ENCODE results near the gene KARS1. TPM values are rescaled to one million over a fixed set of nuclear protein-coding genes. Genes with fewer than 3 reads are reported as not detected.

Gene KARS1
- total and polyA plus RNA-seq, 7 donors, result 77.0 to 131 (median 109) TPM

DNA sequence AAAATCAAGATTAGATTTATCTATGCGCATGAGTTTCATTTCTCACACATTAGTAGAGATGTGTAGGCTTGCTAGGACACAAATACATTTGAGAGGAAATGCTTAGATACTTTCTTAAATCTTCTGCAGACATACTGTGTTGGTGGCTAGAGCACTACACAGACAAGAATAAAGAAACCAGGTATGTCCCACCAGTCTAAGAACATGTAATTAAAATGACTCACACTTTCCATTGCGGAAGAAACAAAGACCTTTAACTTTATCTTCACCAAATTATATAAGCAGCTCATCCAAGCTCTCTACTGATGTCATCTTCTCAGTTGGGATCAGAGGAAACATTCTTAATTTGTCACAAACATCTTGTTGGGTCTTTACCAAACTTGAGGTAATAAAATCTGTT, 68.7 kb downstream of the KARS1 start:
- Histone ChIP-seq H3K9me3 (no peaks in the 10 kb centered on the region), H3K27me3 (no peaks in the 10 kb centered on the region), H3K36me3 (peaks cover 5 to 66% (median 38%) of the 10 kb centered on the region in 4 donors)

DNA sequence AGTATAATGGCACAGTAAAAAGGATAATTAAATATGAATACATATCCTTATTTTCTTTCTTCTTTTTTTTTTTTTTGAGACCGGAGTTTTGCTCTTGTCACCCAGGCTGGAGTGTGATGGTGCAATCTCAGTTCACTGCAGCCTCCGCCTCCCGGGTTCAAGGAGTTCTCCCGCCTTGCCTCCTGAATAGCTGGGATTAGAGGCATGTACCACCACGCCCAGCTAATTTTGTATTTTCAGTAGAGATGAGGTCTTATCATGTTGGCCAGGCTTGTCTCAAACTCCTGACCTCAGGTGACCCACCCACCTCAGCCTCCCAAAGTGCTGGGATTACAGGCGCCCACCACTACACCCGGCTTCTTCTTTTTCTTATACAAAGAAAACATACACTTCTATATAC, 69.3 kb downstream of the KARS1 start:
- no peaks in the 10 kb centered on the region for H3K27me3 ChIP-seq
- no peaks in the 10 kb centered on the region for H3K9me3 ChIP-seq
- H3K4me3 ChIP-seq, result no peak overlapping the region
- intact Hi-C loops (cut with DNase I), result no loop called here
- no peak overlapping the region for H3K27ac ChIP-seq
- 95% methylated on average over 7 of the region's 7 CpGs for WGBS, 2 donors
- TF ChIP-seq POLR2A (IDR thresholded peaks at IDR 0.05) (no peak), EP300 (IDR thresholded peaks at IDR 0.05) (no peak)
- TF ChIP-seq, protein P1, sequence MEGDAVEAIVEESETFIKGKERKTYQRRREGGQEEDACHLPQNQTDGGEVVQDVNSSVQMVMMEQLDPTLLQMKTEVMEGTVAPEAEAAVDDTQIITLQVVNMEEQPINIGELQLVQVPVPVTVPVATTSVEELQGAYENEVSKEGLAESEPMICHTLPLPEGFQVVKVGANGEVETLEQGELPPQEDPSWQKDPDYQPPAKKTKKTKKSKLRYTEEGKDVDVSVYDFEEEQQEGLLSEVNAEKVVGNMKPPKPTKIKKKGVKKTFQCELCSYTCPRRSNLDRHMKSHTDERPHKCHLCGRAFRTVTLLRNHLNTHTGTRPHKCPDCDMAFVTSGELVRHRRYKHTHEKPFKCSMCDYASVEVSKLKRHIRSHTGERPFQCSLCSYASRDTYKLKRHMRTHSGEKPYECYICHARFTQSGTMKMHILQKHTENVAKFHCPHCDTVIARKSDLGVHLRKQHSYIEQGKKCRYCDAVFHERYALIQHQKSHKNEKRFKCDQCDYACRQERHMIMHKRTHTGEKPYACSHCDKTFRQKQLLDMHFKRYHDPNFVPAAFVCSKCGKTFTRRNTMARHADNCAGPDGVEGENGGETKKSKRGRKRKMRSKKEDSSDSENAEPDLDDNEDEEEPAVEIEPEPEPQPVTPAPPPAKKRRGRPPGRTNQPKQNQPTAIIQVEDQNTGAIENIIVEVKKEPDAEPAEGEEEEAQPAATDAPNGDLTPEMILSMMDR (IDR thresholded peaks at IDR 0.05), result no peak
- peaks cover 0 to 18% (median 7%) of the 10 kb centered on the region in 4 donors for H3K4me1 ChIP-seq
- no peak for DNase-seq
- H3K36me3 ChIP-seq, result peaks cover 5 to 72% (median 43%) of the 10 kb centered on the region in 4 donors

More for the DNA sequence above, 68.7 kb downstream of the KARS1 start:
- Histone ChIP-seq H3K4me1 (peaks cover 0 to 13% (median 3%) of the 10 kb centered on the region in 4 donors), H3K27ac (no peak overlapping the region), H3K4me3 (no peak overlapping the region)
- DNase-seq, result no peak
- 92 to 94% methylated on average over 2 of the region's 2 CpGs for WGBS, 2 donors
- intact Hi-C loops (cut with DNase I), result loop anchor here (1.0 kb wide), 1 partner anchor 23 kb away; no protein-coding TSS in a partner anchor
- TF ChIP-seq EP300 (IDR thresholded peaks at IDR 0.05) (no peak), POLR2A (IDR thresholded peaks at IDR 0.05) (no peak), POLR2AphosphoS5 (IDR thresholded peaks at IDR 0.05) (no peak)
- TF ChIP-seq, protein P1 (IDR thresholded peaks at IDR 0.05), result no peak

Other genes starting within 250 kb of the KARS1 start
- 10 to 100 TPM; 42.1 to 61.1 (median 48.2) TPM for gene CFDP1, start 214.2 kb downstream of the KARS1 start, total RNA-seq
- 100 to 1,000 TPM; 102 to 382 (median 295) TPM for gene CFDP1, start 214.2 kb downstream of the KARS1 start, polyA plus RNA-seq
- 10 to 100 TPM; 12.7 to 18.2 (median 15.3) TPM for gene TMEM170A, start 183.0 kb downstream of the KARS1 start, total RNA-seq
- 10 to 100 TPM; 13.2 to 24.5 (median 15.9) TPM for gene TMEM170A, start 183.0 kb downstream of the KARS1 start, polyA plus RNA-seq
- 1 to 10 TPM in 3 of 4 donors, under 1 TPM in 1; 0.49 to 2.5 (median 1.6) TPM for gene CHST6, start 152.2 kb downstream of the KARS1 start, total RNA-seq
- gene CHST6, start 152.2 kb downstream of the KARS1 start, polyA plus RNA-seq, result 1 to 10 TPM in 1 of 3 donors, under 1 TPM in 2; under 0.01 to 2.2 (median 0.23) TPM
- under 1 TPM in 1 of 4 donors, not detected in 3; 0.41 TPM for gene CHST5, start 111.6 kb downstream of the KARS1 start, total RNA-seq
- gene CHST5, start 111.6 kb downstream of the KARS1 start, polyA plus RNA-seq, result 10 to 100 TPM; 13.9 to 18.3 (median 16.2) TPM
- gene TMEM231, start 91.4 kb downstream of the KARS1 start, total RNA-seq, result 1 to 10 TPM; 3.5 to 8.8 (median 5.9) TPM
- 1 to 10 TPM; 1.2 to 4.3 (median 1.6) TPM for gene TMEM231, start 91.4 kb downstream of the KARS1 start, polyA plus RNA-seq
- gene GABARAPL2, start 81.3 kb downstream of the KARS1 start, total RNA-seq, result 100 to 1,000 TPM in 2 of 4 donors, 10 to 100 TPM in 2; 91.4 to 136 (median 108) TPM
- 100 to 1,000 TPM; 118 to 300 (median 258) TPM for gene GABARAPL2, start 81.3 kb downstream of the KARS1 start, polyA plus RNA-seq
- 10 to 100 TPM; 21.7 to 38.5 (median 28.8) TPM for gene ADAT1, start 24.4 kb downstream of the KARS1 start, total RNA-seq
- 10 to 100 TPM; 10.2 to 23.5 (median 14.8) TPM for gene ADAT1, start 24.4 kb downstream of the KARS1 start, polyA plus RNA-seq
- gene TERF2IP, start 108 bp upstream of the KARS1 start, total RNA-seq, result 10 to 100 TPM; 49.0 to 76.0 (median 65.5) TPM
- 10 to 100 TPM; 26.6 to 38.4 (median 33.6) TPM for gene TERF2IP, start 108 bp upstream of the KARS1 start, polyA plus RNA-seq
- gene CPHXL2, start 29.3 kb upstream of the KARS1 start, total RNA-seq, result not detected
- gene CPHXL2, start 29.3 kb upstream of the KARS1 start, polyA plus RNA-seq, result not detected
- gene DUXB, start 53.8 kb upstream of the KARS1 start, total RNA-seq, result not detected
- not detected for gene DUXB, start 53.8 kb upstream of the KARS1 start, polyA plus RNA-seq
- not detected for gene CPHXL, start 78.8 kb upstream of the KARS1 start, total RNA-seq
- gene CPHXL, start 78.8 kb upstream of the KARS1 start, polyA plus RNA-seq, result not detected